Nucleus accumbens (tissue), 56 donors: Measurements from ENCODE around the gene THSD4.

Experiments used
- DNase-seq, 56 donors: peaks; one replicate each; lab custom pipeline; 2025; lab: John Stamatoyannopoulos, UW

Gene THSD4

DNA sequence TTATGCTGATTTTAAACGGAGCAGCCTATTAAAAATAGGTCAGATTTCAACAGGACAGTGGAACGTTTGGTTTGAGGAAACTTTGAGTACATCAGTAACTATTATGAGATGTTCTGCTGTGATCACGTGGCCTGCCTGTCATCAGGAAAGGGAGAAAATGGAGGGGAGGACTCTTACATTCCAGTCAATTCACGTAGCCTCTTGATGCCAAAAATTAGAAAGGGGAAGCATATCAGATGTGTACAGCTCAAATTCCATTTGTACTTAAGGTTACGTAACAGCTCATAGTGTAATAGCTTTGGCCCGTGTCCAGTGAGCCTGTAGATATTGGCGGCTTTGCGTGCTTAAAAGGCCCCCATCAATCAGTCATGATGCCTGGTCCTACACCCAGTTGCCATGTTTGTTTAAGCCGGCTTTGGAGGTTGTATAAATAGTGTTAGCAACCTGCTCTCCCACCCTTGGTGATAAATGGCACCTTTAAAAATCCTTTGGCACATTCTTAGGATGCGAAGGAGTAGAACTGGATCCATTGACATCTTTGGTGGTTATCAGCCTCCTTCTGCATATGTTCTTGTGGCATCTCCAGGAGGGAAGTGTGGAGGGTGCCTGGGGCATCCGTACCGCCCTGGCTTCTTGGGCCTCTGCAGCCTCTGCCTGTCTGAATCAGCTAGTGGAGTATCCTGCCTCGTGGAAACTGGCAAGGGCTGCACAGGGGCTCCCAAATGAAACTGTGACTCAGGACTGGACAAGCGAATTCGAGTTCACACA lies 163.9 kb downstream of the THSD4 start:
- no peak for DNase-seq

DNA sequence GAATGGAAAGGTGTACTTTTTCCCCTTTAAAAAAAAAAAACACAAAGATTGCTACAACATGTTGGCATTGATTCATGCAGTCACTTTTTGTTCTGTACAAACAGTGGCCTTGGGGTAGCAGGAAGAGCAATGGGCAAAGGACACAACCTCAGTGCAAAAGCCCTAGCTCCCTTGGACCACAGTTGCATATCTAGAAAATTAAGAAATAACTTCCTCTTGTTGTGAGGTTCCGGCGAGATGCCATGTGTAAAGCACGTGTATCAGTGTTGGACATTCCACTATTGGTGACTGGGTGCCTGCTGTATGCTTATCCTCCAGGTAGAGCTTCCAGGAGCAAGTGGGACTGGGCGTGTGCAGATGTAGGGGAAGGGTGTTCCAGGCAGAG lies 164.5 kb downstream of the THSD4 start:
- no peak for DNase-seq

DNA sequence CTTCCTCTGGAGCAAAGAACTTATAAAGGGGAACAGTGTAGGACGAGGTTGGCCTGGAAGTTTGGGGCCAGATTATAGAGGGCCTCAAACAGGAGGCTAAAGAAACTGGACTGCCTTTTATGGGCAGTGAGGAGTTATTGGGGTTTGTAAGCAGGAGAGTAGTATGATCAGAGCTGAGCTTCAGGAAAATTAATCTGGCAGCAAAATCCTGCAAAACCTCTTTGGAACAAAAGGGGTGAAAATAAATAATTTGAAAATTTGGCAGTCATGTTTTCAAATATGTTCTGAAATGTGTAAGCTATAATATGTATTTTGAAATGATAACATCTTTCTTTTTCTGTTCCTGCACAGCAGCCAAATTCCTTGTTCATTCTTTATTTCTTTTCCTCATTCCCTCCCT lies 164.9 kb downstream of the THSD4 start:
- DNase-seq, result no peak

DNA sequence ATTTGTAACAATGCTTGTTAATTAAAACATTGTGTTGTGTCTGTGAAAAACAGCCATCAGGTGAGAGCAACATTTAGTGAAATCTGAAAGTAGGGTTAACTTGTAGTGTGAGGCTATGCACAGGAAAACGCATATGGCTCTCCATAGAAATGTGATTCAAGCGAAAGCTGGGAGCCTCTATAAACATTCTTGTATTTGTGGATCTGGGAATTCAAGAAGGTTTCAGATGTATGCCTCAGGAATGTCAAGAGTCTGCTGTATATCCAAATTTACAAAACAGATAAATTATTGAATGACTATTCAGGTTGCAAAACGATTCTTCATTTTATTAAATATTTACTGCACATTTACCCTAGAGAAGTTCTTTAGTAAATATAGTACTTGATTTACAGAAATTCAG lies 166.0 kb downstream of the THSD4 start:
- no peak for DNase-seq

DNA sequence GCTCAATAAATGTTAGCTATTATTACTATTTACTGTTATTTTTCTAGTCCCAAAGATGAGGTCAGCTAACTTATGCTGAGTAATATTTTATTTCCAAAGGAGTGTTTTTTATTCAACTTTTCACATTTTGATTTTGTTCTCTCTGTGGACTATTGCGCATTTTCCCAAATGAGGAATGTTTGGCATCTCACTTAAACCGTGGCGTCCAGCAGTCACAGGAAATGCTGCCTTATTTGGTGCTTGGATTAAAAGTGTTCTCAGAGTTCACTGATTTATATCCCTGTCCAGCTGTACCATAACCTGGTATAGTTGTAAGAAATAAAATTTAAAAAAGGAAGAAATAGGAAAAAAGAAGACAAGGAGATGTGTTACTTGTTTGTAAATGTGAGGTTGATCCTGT lies 166.8 kb downstream of the THSD4 start:
- DNase-seq, result no peak

DNA sequence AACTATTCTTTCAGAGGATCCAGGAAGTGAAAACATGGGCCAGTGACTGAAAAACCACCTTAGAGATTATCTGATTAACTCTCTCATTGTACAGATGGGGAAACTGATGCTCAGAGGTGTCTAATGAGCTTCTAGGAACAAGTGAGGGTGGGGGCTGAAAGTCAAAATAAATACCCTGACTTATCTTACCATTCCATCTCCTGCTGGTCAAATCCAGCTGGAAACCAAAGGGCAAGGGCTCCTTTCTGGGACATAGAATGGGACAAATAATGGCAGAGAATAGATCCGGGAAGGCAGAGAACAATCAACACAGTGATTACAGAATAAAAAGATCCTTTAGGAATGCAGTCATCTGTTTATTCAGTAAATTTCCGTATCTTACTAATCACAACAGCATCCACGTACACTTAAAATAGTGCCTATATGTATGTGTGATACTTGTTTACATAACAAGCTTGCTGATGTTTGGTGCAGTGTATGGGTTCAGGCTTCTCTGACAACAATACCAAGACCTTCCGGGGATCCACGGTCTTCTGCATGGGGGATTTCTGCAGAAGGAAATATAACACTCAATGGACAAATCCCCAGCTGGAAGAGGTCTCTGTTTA lies 173.2 kb downstream of the THSD4 start:
- no peak for DNase-seq

DNA sequence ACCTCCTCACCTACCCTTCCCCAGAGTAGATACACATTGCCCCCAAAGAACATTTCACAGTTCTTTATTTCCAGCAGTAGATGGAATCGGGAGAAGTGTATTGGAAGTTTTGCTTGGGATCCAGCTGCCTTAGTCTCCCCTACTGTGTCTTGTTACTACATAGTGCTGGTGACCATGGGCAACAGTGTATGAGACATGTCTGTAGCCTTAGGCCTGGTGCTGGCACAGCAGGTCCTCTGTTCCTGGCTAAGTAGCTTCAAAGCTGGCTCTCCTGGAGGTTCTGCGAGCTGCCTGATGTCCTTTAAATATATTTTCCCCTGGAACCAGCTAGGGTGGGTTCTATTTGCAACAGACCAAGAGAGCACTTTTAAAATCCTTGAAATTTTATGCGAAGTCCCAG lies 174.7 kb downstream of the THSD4 start:
- DNase-seq, result no peak

DNA sequence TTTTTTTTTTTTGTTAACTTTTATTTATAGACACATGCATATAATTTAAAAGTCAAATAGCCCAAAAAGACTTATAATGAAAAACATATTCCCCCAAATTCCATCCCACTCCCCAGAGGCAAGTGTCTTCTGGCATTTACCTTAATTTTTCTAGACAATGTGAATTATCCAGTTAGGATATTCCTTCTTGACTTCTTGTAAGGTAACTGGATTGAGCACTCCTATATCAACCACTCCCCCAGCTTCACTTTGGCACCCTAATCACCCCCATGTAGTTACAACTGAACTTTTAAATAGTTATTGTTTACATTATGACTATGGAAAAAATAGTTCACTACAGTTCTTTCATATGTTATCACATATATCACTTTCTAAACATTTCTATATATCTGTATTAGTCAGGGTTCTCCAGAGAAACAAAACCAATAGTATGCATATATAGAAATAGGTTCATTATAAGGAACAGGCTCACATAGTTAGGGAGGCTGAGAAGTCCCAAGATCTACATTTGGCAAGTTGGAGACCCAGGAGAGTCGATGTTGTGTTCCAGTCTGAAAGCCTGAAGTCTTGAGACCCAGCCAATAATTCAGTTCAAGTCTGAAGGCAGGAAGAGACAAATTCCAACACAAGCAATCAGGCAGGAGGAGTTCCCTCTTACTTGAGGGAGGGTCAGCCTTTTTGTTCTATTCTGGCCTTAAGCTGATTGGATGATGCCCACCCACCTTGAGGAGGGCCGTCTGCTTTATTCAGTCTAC lies 175.8 kb downstream of the THSD4 start:
- no peak for DNase-seq

DNA sequence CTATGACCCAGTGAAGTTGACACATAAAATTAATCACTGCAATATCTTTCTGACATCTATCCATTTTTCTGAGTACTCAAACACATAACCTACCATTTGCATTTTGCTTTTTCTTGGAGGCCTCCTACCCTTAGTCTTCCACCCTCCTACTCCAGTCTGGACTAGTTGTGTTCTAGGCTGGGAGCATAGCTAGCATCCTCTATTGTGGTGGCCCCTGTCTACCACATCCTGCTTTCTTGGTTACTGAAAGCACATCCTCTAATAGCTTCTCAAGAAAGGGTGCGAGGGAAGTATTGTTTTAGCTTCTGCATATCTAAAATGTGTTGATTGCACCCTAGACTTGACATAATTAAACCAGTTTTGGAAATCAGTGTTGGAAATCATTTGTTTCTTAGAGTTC lies 176.5 kb downstream of the THSD4 start:
- DNase-seq, result no peak

DNA sequence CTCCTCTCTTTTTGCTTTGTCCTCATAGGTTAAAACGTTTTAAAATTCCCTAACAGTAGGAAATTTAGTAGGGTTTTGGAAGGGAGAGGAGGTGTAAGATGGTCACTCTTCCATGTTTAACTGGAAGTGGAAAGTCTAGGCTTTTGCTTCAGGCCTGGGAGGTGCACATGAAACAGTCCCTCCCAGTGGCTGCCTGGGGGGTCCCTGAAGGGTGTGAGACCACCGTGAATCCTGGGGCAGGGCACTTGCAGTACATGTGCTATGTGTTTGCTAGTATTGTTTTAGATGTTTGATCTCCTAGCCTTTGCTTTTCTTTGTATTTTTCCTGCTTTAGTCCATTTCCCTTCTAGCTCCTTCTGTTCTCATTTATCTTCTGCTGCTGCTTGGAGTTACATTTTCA lies 178.5 kb downstream of the THSD4 start:
- DNase-seq, result no peak

DNA sequence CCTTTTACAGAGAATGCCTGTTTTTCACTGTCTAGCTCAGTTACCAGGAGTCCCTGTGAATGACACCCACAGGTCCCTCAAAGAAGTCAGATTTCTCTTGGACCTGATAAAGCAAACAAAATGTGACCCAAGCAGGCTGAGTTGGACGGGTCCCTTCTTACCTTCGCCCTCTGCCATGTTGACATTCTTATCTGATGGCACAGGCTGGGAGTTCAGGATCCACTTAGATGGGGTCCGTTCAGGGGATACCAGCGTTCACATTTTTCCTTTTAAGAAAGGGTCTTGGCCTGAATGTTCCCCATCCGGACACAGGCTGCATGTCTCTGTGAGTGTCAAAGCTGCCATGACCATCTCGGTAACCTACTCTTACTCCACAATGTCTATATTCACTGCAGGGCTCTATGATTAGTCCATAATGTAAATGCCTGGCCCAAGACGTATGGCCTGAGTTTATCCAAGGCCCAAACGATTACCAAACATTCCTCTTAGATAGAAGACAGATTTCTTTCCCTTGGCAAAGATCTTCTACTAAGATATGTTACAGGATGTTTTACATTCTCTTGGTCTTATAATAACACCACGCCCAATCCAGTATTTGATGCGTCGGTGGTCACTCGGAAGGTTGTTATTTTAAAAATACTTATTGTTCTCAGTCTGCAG lies 179.1 kb downstream of the THSD4 start:
- no peak for DNase-seq

DNA sequence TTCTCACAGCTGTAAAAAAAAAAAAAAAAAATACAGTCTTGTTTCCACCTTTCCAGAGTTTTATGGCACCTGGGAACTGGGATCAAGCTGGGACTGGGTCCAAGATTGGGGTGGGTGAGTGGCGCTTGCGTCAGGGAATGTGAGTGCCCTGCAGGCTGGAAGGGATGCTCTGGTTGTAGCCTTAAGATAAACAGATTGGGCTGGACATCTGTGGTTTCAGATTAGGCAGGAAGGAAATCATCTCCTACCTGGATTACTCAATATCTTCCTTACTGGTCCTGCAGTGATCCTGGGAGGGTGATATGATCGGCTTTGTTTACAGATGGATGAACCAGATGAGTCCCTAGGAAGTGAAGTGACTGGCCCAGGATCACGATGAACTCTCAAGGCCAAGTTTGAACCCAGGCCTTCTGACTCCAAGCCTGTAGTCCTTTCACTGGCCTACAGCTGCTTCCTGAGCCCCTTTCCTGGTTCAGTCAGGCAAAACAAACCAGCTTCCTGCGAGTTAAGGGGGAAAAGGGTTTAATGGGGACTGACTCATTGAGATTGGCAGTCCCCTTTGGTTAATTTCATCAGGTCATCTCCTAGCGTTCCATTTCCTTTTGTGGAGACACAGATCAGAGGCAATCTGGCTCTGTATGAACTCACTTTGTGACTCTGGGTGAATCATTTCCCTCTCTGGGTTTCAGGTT lies 179.8 kb downstream of the THSD4 start:
- no peak for DNase-seq

DNA sequence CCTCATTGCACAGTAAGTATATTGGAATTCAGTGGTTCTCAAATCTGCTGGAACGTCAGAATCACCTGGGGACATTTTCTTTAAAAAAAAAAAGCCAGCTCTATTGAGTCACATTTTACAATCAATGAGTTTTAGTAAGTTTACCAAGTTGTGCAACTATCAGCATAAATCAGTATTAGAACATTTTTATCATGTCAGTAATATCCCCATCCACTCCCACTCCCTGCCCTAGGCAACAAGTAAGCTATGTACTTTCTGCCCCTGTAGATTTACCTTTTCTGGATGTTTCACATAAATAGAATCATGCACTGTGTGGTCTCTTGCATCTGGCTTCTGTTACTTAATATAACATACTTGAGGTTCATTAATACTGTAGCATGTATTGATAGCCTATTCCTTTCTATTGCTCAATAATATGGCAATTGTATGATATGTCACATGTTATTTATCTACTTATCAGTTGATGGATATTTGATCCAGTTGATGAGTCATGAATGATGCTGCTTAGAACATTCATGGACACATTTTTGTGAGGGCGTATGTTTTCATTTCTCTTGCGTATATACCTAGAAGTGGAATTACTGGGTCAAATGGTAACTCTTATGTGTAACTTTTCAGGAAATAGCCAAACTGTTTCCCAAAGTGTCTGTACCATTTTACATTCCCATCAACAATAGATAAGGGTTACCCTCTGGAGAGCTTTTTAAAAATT lies 180.5 kb downstream of the THSD4 start:
- no peak for DNase-seq

DNA sequence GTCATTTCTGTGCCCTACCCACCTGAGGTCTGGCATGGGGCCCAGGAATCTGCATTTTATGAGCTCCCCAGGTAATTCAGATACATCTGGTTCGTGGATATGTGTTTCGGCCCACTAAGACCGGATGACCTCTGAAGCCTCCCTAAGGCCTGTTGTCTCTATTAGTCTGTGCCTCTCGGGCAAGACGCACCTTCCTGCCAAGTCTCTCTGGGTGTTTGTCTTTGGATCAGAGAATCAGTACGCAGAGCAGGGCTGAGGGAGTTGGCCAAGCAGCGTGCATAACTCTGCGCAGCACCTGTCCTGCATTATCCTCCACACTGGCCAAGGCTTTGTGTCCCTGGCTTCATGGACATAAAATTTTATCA lies 181.0 kb downstream of the THSD4 start:
- no peak for DNase-seq

DNA sequence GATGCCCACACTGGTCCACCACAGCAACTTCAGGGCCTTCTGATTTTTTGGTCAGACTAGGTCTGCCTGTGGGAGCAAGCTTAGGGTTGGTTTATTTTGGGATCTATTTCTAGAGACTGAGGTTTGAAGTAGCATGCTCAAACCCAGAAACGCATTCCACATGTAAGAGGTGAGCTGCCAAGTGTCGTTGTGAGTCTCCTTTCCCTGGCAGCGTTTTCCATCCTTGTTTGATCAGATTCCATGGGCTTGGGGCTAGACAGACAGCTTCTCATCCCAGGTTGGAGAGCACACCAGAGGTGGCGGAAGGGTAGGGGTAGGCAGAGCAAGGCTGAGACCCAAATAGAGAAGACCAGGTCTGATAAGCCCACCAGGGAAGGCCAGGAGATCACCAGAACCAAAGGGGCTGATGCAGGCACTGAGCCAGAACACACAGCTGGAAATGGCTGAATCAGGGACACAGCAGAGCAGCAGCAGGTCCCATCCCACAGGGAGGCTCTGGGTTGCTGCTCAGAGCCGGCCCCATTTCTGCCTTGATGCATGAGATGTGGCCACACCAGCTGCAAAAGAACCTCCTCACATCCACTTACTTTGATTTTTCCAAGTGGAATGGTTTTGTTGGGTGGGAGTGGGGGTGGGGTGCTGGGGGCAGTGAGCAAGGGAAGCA lies 186.8 kb downstream of the THSD4 start:
- no peak for DNase-seq

DNA sequence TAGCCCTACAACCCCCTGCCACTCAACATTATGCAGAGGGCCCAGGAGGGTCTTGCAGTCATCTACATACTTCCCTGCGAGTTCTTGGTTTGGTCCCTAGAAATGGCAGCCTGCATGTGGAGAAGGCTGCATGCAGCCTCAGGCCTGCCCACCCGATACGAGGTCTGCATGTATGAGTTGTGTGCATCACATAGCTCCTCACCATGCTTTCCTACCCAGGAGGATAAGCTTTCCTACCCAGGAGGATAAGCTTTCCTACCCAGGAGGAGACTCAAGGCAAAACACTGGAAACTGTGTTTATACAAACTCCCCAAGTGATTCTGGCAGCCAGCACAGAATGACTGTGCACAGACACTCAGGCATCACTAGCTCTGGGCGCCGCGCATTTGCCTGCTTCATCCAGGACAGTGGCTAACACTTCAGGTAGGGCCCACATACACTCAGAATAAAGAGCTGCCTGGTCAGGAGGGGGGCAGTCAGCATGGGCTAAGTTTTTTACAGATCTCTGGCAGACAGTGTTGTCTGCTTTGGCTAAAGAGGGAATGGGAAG lies 187.7 kb downstream of the THSD4 start:
- DNase-seq, result no peak

DNA sequence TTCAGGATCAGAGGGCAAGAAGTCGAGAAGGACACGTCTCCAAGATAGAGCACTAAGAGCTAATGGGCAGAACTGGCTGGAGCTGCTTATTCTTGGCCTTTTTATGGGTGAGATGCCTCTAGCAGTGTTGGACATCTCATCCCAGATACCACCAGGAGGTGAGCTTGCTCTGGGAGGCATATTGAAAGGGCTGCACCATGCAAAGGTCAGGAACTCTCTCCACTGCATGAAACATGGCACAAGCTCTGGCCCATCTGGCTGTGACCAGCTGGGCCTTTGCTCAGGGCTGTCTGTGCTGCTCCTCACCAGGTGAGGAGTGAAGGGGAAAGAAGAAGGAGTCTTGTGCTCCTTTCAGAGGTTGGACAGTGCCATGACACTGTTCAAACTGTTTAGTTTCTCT lies 188.7 kb downstream of the THSD4 start:
- DNase-seq, result no peak

DNA sequence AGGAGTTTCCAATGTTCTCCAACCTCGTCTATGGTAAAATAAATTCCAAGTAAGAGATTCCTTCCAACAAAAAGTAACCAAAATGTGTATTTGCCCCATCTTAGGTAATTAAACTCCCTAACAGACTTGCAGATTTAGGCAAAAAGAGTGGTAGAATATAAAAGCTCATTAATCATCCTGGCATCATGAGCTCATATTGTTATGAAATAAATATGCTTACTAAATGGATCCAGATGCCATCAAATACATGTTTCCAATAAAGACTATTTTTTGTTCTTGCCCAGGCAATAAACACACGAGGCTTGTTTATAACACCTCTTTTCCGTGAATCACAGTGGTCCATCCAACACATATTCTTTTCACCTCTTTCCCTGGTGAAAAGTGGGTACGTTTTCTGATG lies 189.4 kb downstream of the THSD4 start:
- no peak for DNase-seq

DNA sequence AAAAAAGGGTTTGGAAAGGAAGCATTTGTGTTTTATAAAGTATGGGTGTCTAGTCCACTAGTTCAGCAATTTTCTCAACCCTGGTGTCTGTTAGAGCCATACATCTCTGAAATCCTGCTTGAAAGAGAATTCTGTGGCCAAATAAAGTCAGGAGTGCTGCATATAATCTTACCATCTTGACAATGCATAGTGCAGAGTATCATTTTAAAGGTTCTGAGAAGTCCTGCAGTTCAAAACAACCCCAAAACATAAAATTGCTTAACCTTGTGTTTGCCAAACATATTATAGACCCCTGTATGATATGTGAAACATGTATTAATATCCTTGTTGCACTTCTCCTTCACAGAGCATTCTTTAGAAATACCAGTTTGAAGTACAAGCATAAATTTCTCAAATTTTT lies 191.3 kb downstream of the THSD4 start:
- DNase-seq, result no peak
